GM04504 (cell line): ENCODE data around the gene ID3.

Experiments used
- DNase-seq: peaks from one replicate; pipeline ENCODE4 v3.0.0-alpha.2; 2012; ENCODE audit warnings: low read depth

The ID3 gene

DNA sequence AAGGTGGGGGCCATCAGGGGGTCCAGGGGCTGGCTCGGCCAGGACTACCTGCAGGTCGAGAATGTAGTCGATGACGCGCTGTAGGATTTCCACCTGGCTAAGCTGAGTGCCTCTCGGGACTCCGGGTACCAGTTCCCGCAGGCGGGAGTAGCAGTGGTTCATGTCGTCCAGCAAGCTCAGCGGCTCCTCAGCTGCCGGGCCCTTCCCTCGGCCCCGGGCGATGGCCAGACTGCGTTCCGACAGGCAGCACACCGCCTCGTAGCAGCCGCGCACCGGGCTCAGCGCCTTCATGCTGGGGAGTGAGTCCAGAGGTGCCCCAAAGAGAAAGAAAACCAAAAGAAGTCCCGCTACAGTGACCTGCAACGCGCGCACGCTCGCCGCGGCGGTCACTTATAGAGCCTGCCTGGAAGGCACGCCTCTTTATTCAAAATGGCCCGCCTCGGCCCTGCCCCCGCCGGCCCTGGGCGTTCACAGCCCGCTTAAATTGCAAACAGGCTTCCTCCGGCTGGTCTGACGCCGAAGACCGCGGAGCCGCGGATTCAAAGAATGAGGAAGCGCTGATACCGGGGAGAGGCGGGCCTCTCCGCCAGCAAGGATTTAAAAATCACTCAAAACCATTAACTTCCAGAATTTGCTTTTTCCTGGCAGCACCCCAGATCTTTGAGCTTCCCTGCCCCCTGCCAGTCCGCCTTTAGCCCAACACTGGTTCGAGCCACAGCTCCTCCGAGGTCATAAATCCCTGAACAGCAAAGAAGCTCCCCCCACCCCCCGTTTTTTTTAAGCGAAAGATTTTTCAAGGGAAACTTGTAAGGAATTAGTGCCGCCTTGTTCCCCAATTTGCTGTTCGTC lies at the start of gene ID3:
TSS of gene ID3 (minus strand) at position 366 of the 849 bp plus-strand sequence. CDS start at position 291, 75 bp downstream.
- DNase-seq, result peak; percentile 97

- DNase-seq, result no peak
Observed at GRCh38 chr1:23607944-23608343, 48.6 kb upstream of the ID3 start.

DNA sequence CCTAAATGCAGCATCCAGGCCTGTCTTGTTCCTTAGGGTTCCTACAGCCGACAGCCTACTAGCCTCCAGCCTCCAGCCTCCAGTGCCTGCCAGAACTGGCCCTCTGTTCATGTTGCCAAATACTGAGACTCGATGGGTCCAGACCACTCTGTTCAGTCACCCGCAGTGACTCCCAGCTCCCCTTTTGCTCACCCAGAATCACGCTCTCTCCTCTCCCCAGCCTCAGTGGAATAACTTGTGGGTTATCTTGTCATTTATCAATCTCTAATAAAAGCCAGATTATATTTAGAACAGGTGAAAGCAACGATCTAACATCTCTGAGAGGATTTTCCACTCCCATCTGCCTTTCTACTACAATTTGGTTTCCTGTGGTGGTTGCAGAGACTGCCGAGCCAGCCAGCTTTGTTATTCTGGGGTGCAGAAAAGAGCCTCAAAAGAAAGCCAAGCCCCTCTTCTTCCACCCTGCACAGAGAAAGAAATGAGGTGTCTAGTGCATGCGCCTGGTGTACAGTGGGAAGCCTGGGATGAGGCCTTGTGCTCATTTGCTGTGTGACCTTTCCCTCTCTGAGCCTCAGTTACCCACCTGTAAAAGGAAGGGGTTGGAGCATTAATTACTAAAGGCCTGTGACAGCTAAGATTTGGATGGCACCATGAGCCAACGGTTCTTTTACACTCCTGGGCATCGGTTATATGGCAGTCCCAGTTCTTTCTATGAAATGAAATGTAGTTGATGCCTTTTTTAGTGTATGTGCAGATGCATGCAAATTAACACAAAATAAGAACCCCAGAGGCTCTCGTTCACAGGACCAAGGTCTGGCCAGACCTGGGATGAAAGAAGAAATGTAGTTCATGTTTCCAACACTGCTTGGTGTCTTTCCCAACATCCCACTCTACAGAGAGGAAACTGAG lies 42.9 kb upstream of the ID3 start:
- DNase-seq, result no peak

- no peak for DNase-seq
Observed at GRCh38 chr1:23601135-23601967, 42.0 kb upstream of the ID3 start.

DNA sequence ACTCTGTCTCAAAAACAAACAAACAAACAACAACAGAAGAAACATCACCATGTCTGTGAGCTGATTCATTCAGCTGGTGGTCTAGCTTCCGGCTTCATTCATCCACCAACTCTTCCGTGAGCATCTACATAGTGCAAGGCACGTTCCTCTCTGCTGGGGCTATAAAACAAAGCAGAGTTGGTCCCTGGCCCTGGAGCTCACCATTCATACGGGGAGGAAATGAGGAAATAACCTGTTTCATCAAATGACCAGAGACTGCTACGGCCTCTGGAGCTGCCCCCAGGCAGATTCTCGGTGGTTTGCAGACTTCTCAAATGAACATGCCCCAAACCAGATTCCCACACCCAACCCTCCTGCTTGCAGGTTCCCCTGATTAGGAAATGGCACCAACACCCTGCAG lies 41.0 kb upstream of the ID3 start:
- no peak for DNase-seq

- no peak for DNase-seq
Observed at GRCh38 chr1:23599125-23599524, 39.8 kb upstream of the ID3 start.

GRCh38 chr1:23598424-23598823 lies 39.1 kb upstream of the ID3 start:
- no peak for DNase-seq

- no peak for DNase-seq
Observed at GRCh38 chr1:23597635-23598388, 38.5 kb upstream of the ID3 start.

DNA sequence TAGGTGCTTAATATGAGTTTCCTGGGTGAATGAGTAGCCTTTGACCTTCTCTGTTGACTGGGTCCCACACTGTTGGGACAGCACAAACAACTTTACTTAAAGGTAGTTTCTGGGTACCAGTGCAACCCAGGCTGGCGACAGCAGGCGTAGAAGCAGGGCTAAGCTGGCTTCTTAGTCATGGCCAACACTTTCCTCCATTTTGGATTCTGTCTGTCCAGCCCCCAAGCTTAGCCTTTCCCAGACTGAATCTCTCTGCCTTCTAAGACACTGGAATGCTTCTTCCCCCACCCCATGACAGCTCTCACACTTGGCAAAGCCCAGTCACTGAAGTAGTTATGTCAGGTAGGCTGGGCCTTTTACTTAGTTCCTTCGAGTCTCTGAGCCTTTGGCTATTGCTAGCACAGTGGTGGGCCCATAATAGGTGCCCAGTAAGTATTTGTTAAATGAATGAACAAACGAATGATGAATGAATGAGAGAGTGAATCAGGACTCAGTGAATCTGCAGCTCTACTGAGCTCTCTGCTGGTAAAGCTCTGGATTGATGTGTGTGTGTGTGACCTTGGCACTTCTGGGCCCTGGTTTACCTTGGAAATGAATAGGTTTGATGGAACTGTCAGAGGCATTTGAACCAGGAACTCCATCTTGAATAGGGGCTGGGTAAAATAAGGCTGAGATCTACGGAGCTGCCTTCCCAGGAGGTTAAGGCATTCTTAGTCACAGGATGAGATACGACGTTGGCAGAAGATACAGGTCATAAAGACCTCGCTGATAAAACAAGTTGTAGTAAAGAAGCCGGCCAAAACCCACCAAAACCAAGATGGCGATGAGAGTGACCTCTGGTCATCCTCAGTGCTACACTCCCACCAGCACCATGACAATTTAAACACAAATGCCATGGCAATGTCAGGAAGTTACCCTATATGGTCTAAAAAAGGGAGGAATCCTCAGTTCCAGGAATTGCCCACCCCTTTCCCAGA lies 37.4 kb upstream of the ID3 start:
- no peak for DNase-seq

DNA sequence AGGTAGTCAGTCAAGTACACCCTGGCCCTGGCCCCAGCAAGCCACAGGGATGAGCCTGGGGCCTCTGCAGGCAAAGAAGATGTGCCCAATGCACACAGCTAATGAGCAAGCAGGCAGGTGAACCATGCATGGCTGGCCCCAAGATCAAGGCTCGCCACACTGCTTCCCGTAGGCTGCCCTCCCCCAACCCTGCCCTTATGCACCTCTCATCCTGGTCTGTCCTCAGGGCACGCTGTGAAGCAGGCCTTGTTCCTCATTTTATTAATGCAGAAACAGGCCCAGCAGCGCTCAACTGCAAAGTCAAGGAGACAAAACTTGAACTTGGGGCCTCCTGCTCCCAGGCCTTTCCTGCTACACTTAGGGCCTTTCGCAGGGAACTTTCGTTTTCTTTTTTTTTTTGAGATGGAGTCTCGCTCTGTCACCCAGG lies 35.6 kb upstream of the ID3 start:
- DNase-seq, result no peak

- no peak for DNase-seq
Observed at GRCh38 chr1:23594149-23594907, 35.0 kb upstream of the ID3 start.

GRCh38 chr1:23593556-23594148 lies 34.4 kb upstream of the ID3 start:
- no peak for DNase-seq

GRCh38 chr1:23593042-23593521 lies 33.8 kb upstream of the ID3 start:
- DNase-seq, result no peak

GRCh38 chr1:23592209-23592892 lies 33.0 kb upstream of the ID3 start:
- DNase-seq, result no peak

DNA sequence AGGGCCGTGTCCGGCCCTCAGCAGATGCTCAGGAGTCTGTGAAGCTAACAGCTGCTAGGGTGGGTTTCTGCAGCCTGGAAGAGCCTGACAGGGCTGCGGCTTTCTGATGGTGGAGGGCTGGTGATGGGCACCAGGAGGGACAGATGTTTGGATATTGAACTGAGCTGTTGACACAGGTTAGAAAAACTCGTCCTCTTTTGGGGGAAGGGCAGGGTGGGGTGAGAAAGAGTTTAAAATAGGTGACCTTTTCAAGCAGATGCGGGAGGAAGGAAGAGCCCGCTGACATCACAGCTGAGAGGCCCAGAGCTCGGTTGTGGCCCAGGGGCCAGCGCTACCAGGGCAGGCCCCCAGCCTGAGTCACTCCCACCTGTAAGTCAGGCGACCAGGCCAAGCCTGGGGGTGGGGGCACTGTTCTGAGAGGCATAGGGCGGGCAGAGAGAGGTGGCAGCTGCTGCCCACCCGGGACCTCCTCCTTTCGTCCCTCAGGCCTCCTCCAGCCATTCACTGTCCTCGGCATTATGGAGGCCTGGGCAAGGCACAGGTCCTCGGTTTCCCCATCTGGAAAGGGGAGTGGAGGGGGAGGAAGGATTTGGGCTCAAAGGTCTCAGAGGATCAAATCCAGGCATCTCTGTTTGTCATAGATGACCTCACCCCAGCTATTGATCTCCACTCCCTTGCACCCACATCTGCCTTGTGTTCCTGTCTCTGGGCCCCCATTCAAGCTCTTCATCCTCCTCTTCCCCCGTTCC lies 32.3 kb upstream of the ID3 start:
- no peak for DNase-seq

DNA sequence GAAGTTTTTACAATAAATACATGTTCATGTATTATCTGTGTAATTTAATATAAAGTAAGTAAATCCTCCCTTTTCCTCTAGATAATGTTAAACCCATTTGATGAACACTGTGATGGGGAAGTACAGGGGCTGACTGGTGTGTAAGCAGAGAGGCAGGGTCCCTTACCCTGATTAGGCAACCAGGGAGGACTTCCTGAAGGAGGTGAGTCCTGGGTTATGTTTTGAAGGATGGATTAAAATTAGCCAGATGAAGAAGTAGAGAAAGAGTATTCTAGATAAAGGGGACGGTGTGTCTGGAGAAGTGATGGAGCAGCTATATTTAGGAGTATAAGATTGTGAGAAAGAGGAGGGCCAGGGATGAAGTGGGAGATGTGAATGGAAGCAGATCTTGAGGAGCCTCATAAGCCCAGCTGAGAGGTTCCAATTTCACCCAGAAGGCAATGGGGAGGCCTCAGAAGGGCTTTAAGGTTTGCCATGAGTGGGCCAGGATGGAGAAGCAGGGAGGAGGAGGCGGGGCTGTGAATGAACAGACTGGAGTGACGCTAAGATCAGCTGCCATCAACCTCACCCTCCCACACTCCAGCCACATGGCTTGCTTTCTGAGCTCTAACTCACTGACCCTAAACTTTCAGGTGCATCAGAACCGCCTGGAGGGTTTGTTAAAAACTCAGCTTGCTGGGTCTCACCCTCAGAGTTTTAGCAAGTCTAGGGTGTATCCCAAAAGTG lies 30.9 kb upstream of the ID3 start:
- DNase-seq, result no peak

DNA sequence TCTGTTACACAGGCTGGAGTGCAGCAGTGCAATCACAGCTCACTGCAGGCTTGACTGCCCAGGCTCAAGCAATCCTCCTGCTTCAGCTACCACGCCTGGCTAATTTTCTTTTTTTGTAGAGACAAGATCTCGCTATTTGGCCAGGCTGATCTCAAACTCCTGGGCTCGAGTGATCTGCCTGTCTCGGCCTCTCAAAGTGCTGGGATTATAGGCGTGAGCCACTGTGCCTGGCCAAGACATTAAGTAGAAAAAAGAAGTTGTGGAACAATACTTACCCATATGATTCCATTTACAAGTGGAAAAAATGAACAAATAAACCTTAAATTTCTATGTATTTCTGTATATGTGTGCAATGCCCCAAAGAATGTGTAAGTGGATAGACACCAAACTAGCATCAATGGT lies 30.3 kb upstream of the ID3 start:
- no peak for DNase-seq
